T-helper 1 cell treated with Interleukin-12 subunit alpha and Interleukin-12 subunit beta and Interleukin-4 antibody, amounts not matched to agents 30 ng/mL and 1 ng/mL, for 36 hours (primary cell): ENCODE results near the gene CD247. TPM values are rescaled to one million over a fixed set of nuclear protein-coding genes. Genes with fewer than 3 reads are reported as not detected.

Experiments used
- intact Hi-C: fragments of 100-400 bp; cut with micrococcal nuclease; formaldehyde crosslinking; loops from one replicate; pipeline ENCODE4 v1.15.1; 2024
- total RNA-seq: library from RNA; stranded (reverse); gene quantifications from 2 replicates; pipeline ENCODE4 v1.2.3, GENCODE V29; 2022

The CD247 gene
- 211 and 220 TPM in 2 replicates for total RNA-seq

DNA sequence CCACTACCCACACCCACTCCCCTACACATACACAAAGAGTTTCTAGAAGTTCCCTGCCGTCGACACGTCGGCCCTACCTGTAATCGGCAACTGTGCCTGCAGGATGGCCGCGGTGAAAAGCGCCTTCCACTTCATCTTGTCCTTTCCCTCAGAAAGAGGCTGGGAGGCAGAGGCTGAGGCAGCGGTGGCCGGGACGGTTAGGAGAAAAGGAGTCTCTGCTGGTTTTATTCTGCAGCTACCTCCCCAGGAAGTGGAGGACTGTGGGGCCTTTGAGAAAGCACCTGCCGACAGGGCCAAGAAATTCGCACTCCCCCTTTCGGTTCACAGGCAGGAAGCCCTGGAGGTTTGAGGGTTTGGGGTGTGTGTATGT is at the start of gene CD247:
CD247 (minus strand) TSS at position 199 of the 370 bp plus-strand sequence; CDS start at position 135, 64 bp downstream.
- intact Hi-C loops: loop anchor here (1.0 to 10.0 kb wide), 15 partner anchors 9 to 1024 kb away; partner anchors contain the start of genes CREG1, DCAF6, MPC2 and POU2F1

DNA sequence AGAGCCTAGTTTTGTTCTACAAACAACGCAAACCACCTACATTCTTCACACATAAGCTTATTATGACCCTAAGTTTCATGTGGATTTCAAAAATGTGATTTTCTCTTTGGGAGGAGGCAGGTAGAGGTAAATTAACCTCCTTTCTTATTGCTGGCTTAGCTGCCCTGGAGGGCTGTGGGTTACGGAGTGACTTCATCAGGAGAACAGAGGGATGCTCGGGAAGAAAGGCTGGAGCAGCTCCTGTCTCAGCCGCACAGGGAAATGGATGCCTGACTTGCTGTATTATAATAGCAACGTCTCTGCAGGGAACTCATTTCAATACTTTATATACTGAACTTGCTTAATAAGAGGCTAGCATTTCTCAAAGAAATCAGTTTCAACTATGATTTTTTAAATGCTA is 49.3 kb upstream of the CD247 start:
- intact Hi-C loops: no loop called here

DNA sequence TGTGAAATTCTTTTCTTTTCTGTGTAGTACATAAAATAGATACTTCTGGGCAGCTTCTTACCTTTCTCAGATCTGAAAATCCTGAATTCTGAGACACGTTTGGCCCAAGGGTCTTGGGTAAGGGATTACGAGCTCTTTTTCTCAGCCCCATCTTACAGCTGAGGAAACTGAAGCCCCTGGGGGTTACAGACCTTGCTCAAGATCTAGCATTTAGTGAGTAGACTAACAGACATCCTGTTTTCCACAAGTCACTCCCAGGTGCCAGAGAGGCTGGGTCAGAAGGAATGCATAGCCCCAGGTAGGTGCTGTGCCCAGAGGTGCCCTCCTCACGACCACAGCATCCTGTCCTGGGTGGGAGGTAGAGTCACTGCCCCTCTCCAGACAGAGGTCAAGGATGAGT is 48.4 kb upstream of the CD247 start:
- intact Hi-C loops: no loop called here

DNA sequence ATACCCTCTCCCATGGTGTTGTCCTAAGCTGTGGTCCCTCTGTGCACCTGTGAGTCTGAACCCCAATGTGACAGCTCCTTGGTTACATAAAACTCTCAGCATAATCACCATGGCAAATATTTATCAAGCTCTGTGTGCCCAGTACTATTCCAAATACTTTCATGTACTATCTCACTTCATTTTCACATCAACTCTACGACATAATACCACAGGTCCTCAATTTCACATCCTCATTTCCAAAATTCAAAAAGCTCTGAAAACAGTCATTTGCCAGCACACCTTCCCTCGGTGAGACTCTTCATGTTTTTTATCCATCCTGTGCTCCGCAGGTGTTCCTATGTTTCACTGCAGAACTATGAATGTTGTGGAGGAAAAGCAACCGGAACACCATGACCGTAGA is 47.6 kb upstream of the CD247 start:
- intact Hi-C loops: no loop called here

DNA sequence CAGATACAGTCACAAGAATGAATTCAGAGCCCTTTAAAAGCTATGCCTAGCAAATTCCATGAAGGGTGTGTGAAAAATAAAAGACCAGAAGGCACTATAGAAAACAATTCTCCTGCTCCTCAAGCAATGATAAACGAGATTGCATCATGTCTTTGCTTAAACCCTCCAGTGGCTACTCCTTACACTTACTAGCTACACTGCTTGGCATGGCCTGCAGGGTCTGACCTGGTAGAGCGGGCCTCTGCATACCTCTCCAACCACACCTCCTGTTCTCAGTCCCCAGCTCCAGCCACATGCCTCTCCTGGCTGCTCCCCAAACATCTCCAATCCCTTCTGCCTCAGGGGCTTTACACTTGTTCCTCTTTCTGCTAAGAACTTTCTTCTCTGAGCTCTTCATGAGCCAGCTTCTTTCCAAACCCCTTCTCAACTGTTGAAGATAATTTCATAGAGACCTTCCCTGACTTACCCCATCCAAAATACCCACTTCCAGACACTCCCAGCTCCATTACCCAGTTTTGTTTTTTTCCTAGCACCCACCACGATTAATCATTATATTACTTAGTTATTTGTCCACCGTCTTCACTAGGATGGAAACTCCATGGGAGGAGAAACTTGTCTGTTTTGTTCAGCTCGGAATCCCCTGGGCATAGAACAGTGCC is 46.4 kb upstream of the CD247 start:
- intact Hi-C loops: no loop called here

DNA sequence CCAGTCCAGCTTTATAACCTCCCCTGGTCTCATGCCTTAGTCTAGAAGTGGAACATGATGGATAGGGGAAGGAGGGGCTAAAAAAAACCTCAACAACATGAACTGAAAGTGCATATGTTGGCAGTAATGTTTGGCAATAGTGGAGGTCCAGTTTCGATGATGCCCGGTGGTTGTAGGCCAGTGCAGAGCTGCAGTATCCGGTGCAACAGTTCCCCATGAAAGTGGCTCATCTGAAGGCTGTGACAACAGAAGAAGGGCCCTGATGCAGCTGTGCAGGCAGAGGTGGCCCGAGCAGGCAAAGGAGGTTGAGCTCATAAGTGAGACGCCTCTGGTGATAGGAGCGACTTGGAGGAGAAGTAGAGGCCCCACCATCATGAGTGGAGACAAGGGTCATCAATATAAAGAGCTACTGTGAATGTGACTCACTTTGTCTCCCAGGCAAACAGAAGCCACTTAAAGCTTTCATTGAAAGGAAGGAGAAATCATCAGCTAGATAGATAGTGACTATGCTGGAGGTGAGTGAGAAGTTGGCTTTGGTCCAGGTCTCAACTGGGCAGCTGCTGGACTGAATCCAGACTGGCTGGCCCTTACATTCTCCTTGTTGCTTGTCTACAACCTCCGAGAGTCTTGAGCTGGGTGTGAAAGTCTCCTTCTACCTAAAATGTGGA is 45.4 kb upstream of the CD247 start:
- intact Hi-C loops: no loop called here

DNA sequence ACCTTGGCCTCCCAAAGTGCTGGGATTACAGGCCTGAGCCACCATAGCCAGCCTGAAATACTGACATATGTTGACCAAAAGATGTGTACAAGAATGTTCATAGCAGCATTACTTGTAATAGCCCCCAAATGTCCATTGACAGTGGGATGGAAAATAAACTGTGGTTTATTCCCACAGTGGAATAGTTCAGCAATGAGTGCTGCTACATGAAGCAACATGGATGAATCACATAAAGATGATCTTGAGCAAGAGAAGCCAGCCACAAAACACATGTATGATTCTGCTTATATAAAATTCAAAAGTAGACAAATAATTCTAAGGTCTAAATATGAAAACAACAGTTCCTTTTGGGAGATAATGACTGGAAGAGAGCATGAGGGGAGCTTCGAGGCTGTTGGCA is 44.4 kb upstream of the CD247 start:
- intact Hi-C loops: no loop called here

DNA sequence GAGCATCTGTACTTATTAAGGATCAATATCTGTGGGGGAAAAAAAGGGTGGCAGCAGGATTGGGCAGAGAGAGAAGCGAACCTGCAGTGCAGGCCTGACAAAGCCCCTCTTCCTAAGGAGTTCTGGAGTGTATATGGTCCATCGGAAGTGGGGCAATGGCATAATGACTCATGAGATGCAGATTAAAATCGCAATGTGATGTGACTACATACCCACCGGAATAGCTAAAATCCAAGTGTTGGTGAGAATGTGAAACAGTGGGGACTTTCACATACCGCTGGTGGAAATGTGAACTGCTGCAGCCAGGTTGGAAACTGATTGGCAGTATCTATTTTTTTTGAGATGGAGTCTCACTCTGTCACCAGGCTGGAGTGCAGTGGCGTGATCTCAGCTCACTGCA is 43.4 kb upstream of the CD247 start:
- intact Hi-C loops: no loop called here

DNA sequence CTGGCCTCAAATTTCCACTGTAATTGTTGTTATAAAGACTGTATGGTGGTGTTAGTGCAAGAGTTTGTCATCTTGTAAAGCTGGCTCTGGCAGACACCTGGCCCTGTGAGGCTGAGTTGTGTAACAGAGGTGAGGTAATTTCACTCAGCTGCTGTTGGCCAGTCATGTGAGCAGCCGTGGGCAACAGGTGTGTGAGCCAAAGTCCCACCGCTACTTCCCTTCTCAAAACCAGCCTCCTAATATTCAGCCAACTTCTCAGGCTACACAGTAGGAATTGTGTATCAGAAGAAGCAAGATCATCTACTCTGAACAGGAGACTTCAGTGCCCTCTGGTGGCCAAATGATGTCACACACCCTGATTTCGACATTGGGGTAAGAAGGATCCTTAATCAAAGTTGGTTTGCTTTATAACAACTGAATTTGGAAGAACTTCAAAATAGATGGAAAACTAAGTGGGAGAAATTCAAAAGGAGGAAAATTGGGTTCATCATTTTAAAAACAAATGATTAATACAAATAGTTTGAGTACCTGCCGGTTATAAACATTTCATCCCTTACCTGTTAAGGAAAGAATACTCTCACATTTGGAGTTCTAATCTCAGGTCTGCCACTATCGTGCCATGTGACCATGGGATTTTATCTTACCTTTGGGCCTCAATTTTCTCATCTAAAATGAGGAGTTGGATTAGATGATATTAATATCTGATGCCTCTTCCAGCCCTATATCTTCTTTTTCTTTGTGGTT is 37.8 kb upstream of the CD247 start:
- intact Hi-C loops: loop anchor here (1.0 to 5.0 kb wide), 9 partner anchors 44 to 646 kb away; partner anchors contain the start of genes DCAF6, MPC2 and POU2F1

DNA sequence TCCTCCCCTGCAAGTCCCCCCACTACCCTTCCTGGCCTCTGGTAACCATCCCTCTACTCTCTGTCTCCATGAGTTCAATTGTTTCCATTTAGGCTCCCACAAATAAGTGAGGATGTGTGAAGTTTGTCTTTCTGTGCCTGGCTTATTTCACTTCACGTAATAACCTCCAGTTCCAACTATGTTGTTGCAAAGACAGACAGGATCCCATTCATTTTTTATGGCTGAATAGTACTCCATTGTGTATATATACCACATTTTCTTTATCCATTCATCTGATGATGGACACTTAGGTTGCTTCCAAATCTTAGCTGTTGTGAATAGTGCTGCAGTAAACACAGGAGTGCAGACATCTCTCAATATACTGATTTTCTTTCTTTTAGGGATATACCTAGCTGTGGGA is 36.7 kb upstream of the CD247 start:
- intact Hi-C loops: loop anchor here (5.0 kb wide), 1 partner anchor 382 kb away; the partner anchor contains the start of genes DCAF6 and MPC2

DNA sequence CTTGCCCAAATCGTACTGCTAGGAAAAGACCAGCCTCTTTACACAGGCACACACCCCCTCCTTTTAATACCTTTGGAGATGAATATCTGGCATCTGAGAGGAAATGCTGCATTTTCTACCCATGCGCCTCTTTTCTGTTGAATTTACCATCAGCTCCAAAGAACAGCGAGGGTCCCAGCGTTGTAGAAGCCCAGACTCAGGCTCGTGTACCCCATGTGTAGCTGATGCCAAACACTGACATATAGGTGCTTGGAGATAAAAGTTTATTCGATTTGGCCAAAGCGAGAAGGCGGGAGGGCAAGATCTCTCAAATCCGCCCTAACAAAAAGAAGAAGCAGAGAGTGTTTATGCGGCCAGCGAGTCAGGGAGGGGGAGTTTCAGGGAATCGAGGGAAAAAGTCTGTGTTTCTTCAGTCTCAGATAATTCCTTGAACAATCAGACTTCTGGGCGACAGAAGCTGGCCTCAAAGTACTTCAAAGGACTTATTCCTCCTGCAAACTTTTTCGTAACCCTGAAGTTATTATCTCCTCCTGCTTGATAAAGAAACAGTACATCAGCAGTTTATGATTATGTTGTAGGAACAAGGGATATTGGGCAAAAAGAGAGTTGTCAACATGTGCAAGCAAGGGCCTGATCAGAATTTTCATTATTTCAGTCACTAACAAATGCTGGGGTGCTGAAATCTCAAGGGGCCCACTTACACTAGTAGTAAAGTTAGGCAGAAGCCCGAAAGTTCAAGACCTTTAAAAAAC is 35.9 kb upstream of the CD247 start:
- intact Hi-C loops: loop anchor here (1.0 kb wide), 1 partner anchor 430 kb away; no protein-coding TSS in a partner anchor

DNA sequence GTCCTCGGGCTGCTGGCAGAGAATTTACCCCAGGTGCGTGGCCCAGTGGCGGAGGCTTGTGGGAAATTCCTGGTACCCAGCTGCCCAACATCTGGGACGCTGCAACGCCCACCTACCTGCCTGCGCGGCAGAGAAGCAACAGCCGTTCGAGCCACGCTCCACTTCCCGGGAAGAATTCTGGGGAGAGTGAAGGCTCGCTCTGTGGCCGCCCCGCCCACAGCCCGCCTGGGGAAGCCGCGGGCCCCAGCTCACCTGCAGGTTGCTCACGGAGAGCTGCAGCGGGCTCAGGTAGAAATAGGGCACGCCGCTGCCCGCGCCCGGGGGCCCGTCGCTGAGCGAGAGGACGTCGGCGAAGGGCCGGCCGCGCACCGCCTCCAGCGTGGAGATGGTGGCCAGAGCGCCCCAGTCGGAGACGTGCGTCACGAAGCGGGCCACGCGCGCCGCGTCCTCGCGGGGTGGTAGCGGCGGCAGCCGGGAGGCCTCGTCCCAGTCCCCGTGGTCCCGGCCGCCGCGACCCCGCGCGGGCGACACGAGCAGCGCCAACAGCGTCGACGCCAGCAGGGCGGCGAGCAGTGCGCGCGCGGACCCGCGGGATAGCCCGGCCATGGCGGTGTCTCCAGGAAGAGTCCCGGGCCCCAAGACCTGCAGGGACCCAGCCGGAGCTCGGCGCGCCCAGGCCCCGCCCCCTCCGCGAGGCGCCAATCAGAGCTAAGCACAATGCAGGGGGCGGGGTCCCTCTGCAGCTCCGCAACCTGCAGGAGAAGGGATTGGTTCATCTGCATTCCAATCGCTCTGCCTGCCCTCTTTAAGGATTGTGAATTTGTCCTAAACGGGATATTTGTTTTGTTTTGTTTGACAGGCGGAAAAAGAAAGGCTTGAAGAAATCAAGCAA is 35.1 kb upstream of the CD247 start, which contains the start of gene CREG1:
CREG1 (minus strand) TSS at position 627 of the 892 bp plus-strand sequence.
- intact Hi-C loops: loop anchor here (1.0 to 2.0 kb wide), 7 partner anchors 13 to 677 kb away; partner anchors contain the start of genes CD247 and TADA1

DNA sequence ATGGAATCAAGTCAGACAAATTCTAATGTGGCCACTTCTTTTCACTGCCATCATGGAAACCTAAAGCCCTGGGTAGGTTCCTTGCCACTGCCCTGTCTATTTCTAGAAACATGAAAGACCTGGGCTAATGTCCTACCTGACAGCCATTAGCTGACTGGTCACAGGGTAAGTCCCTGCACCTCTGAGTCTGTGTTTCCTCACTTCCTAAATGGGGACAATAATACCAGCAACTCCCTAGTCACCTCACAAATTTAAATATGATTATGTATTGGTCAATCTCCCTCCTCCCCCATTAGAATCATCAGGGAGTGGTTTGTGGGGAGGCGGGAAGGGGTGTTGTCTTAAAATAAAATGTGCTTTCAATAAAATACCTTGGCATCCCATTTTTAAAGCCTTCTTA is 33.0 kb upstream of the CD247 start:
- intact Hi-C loops: no loop called here

DNA sequence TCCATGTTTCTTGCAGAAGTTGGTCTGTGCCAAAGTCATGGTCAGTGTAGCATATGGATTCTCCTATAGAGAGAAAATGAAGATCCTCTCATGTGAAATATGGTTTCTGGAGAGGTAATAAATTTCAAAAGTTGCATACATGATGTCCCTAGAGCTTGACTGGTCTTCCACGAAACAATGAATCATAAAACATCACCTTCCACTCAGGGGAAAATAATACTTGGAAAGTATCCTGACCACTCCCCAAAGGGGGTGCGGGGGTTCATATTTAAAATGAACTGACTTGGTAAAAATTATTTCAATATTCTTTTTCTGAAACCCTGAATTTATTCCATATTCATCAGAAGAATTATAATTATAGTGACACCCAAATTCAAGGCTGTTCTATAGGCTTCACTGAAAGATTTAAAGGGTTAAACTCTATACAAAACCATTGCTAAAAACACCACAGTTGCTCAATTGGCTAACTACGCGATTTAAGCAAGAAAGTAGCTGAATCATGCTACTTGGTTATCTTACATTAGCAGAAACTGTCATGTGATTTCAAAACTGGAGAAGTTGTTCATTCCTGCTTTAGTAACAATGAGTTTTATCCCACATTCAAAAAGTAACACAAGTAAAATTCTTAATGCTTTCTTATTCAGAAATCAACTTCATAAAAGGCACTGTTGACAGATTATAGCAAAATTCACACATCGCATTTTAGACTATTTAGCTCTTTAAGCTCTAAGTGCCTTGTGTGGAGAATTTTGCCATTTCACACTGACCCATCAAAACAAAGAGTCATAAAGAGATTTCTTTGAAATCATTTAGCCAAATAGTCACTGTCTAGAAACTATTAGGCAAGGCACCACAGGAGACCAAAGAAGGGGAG is 30.0 kb upstream of the CD247 start:
- intact Hi-C loops: no loop called here

DNA sequence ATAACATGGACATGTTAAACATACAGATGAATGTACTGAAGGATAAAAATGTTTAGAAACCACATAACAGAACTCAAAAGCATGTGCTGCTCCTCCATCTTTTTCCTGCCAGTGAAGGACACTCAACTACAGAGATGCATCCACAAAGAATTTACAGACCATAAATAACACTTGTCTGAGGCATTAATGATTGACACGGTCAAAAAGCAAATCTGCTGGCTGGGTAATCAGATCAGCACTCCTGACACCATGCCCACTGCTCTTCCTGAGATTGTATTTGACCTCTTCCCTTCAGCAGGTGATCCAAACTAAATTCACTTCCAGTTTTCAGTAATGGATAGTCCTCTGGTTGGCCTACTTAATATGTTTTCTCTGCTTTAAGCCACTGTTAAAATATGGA is 28.6 kb upstream of the CD247 start:
- intact Hi-C loops: no loop called here

DNA sequence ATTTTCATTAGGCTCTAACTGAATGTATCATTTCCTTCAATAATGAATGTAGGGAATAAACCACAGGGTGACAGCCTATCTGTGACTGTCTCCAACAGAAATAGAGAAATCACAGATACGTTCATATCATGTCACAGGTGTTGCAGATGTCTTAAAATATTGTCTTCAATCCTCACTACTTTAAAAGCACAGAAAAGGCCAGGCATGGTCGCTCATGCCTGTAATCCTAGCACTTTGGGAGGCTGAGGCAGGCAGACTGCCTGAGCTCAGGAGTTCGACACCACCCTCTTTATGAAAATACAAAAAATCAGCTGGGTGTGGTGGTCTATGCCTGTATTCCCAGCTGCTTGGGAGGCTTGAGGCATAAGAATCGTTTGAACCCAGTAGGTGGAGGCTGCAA is 27.0 kb upstream of the CD247 start:
- intact Hi-C loops: no loop called here

DNA sequence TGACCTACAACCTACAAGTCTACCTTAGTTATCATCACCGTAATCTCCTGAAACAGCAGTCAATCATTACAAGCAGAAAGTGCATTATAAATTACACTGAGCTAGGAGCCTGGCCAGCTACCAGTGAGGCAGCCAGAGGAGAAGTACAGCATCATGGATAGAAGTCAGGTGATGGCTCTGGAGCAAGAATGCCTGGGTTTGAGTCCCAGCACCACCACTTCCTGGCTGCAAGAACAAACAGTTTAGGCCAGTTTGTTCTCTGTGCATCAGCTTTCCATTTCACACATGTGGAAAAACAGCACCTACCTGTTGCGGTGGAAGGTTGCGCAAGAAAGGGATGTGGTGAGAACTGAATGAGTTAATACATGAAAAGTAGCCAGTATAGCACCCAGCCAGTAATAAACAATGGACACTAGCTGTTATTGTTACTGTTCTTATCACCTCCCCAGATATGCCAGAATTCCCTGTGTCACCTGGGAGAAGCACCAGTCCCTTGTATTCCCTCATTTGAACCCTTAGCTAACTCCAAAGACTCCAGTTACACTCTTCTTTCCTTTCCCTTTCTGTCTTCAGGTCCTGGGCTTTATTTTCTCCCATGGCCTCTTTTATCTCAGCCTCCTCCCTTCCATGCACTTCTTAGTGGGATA is 26.2 kb upstream of the CD247 start:
- intact Hi-C loops: loop anchor here (5.0 kb wide), 1 partner anchor 487 kb away; no protein-coding TSS in a partner anchor

DNA sequence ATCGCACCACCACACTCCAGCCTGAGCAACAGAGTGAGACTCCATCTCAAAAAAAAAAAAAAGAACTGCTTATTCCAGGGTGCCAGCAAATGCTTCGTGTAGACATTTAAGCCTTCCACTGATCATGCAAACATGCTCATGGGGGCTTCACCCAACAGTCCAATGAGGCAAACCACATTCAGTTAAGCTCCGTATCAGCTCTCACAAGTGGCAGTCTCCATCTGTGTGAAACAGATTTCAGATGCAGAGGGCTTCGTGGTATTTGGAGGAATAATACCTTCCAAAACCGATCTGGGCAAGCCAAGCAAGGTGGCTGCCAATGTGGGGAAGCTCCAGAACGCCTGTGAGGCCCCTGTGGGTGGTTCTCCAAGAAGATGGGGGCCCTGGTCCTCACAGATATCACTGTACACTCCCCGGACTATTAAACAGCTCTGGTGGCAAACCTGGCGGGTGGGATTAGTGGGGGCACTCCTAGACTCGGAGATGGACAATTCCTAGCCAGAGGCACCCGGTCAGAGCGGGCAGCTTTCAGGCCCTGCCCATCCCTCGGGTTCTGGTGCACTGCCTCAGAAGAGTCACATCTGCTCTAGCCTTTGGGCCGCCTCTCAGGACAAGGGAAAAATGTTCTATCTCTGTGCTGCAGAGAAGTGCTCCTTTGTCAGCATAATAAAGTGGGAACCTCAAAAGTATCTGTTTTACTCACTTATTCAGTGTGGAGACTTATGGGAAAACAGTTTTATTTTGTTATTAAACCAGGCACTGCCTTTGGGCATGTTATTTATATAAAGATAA is 25.1 kb upstream of the CD247 start:
- intact Hi-C loops: loop anchor here (5.0 kb wide), 1 partner anchor 486 kb away; no protein-coding TSS in a partner anchor
